Suppressor macrophage treated with lipopolysaccharide for 4 hours (primary cell): Measurements from ENCODE around the gene SMG7.
"Not testable (repeated sequence)": the region's sequence is repeated elsewhere in the genome, so short reads cannot be mapped to it uniquely, and the experiment has no call there.

ENCODE experiments used
- DNase-seq: peaks from one replicate; pipeline ENCODE4 v3.0.0-alpha.2; 2020

Gene SMG7, protein sequence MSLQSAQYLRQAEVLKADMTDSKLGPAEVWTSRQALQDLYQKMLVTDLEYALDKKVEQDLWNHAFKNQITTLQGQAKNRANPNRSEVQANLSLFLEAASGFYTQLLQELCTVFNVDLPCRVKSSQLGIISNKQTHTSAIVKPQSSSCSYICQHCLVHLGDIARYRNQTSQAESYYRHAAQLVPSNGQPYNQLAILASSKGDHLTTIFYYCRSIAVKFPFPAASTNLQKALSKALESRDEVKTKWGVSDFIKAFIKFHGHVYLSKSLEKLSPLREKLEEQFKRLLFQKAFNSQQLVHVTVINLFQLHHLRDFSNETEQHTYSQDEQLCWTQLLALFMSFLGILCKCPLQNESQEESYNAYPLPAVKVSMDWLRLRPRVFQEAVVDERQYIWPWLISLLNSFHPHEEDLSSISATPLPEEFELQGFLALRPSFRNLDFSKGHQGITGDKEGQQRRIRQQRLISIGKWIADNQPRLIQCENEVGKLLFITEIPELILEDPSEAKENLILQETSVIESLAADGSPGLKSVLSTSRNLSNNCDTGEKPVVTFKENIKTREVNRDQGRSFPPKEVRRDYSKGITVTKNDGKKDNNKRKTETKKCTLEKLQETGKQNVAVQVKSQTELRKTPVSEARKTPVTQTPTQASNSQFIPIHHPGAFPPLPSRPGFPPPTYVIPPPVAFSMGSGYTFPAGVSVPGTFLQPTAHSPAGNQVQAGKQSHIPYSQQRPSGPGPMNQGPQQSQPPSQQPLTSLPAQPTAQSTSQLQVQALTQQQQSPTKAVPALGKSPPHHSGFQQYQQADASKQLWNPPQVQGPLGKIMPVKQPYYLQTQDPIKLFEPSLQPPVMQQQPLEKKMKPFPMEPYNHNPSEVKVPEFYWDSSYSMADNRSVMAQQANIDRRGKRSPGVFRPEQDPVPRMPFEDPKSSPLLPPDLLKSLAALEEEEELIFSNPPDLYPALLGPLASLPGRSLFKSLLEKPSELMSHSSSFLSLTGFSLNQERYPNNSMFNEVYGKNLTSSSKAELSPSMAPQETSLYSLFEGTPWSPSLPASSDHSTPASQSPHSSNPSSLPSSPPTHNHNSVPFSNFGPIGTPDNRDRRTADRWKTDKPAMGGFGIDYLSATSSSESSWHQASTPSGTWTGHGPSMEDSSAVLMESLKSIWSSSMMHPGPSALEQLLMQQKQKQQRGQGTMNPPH

DNA sequence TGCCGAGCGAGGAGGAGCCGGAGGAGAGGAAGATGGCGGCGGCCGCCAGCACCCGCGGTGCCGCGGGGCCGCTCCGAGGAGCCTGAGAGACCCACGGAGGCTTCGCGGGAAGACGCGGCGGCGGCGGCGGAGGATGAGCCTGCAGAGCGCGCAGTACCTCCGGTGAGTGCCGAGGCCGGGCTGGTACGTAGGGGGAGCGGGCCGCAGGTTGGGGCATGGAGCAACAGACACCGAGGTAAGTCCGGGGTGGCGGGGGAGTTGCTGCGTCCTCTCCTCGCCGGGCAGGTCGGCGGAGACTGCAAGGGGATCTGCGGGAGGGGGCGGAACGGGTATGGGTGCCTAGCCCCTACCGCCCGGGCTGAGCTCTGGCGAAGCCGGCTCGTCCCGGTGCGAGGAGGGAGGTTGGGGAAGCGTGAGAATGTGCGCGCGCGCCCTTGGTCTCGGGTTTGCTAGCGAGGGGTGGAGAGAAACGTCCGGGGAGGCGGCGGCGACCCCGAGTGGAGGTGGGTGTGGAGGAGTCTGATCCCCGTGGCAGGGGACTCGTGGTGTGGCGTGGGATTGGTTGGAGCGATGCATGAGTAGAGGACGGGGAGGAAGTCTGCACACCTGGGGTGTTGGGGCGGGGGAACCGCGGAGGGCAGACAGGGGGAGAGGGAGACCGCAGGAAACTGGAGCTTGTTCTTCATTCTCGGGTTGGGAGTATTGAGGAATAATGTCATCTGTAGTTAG lies at the start of gene SMG7:
SMG7 (plus strand) TSS at position 12 of the 729 bp plus-strand sequence; CDS start at position 134, 122 bp downstream.
- peak; percentile 48 for DNase-seq

DNA sequence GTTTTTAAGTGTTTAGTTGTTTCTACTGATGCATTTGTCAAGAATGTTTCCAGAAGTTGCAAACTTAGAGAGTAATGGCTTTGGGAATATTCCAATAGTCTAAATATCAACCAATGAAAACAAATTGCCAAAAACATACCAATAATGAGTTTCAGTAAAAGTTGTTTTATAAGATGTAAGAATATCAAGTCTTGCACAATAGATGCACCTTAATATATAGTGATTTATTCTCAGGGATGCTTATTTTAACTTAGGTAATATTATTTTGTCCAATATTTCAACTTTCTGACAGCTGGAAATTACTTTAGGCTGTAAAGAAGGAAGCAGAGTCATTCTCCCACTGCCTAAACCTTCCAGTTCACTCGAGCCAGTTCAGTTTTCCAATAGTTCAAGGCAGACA lies 48.8 kb upstream of the SMG7 start:
- no peak for DNase-seq

DNA sequence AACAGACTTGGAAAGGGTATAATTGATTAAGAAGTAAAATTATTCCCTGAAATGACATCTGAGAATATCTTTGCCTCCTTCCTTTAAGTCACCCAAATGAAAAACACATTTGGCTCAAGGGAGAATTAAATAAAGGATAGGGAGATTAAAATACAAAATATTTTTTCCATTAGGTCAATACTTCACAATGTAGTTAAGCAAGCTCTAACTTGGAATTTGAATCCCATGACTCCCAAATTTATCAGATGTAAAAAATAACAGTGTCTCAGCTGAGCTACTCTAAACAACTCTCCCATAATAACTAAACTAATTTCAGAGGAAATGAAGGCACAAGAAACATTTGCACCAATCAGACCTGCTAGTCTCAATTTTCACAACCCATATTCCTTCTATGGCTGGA lies 47.6 kb upstream of the SMG7 start:
- no peak for DNase-seq

DNA sequence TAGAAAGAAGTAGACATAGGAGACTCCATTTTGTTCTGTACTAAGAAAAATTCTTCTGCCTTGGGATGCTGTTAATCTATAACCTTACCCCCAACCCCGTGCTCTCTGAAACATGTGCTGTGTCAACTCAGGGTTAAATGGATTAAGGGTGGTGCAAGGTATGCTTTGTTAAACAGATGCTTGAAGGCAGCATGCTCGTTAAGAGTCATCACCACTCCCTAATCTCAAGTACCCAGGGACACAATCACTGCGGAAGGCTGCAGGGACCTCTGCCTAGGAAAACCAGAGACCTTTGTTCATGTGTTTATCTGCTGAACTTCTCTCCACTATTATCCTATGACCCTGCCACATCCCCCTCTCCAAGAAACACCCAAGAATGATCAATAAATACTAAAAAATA lies 44.7 kb upstream of the SMG7 start:
- DNase-seq, result not testable (repeated sequence)

DNA sequence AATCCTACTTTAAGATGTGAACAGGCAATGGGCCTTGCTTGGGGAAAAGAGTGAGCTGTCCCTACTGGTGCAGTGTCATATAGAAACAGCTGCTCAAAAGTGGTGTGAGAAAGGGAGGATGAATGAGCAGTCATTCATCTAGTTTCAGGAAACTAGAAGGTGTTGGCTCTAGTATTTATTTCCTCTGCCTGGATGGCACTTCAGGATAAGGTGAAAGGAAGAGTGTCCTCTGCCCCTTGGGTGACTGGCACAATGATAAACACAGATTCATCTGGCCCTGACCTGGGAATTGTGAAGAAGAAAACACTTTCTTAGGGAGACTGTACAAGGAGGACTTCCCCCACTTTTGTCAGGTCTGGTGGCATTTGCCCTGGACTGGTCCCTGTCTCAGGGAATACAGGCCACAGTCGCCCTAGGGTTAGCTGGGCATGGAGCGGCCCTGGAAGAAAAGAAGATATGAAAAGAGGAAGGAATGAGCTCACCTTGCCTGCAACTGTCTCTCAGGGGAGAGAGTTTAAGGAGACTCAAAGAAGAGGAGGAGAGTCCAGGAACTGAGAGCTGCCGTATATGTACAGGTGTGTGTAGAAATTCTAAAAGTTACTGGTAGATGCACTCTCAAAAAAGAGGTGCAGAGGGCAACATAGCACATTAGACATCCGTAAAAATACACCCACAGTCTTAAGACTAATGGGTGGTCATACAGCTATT lies 40.3 kb upstream of the SMG7 start:
- no peak for DNase-seq

DNA sequence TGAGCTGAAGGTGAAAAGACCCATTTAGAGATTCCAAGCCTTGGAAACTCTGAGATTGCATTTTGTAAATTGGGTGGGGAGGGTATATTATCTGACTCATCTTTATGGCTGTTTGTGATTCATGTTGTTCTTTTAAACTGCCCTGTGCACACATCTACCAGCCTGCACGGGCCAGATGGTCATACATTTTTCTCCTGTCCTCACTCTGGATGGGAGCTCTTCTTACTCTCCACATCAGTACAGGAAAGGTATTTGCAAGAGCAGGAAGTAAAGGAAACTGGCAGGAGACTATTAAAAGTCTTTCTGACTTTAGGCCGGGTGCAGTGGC lies 39.8 kb upstream of the SMG7 start:
- no peak for DNase-seq

DNA sequence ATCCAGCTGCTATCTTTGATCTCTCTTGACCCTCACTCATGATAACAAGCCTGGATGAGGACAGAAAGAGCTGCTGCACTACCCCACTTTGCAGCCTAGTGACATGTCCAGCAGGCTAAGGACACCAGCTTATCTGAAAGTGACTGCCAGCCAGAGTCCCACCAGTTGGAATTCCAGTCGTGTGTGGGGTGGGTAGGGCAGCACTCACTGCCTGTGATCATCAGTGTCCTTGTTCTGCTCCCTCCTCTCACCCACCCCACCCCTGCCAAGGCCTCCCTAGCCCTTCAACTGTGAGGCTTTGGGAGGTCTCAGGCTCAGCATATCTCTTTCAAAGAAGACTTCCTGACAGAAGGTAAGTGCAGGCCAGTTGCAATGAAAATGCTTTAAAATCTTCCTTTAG lies 38.6 kb upstream of the SMG7 start:
- DNase-seq, result no peak

DNA sequence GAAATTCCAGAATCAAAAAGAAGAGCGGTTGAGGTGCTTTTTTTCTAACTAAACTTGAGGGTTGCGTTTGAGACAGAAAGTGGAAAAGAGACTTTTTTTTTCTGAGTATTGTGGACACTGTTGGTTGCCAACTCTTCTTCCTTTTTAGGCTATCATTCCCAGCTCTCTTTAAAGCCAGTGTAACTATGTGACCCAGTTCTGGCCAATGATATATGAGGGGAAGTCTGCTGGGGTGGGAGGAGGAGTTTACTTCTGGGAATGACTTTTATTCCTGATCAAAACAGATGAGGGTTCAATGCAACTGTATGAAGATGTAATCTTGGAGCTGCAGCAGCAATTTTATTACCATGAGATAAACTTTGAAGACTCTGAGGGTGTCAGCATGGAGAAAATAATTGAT lies 36.8 kb upstream of the SMG7 start:
- no peak for DNase-seq

DNA sequence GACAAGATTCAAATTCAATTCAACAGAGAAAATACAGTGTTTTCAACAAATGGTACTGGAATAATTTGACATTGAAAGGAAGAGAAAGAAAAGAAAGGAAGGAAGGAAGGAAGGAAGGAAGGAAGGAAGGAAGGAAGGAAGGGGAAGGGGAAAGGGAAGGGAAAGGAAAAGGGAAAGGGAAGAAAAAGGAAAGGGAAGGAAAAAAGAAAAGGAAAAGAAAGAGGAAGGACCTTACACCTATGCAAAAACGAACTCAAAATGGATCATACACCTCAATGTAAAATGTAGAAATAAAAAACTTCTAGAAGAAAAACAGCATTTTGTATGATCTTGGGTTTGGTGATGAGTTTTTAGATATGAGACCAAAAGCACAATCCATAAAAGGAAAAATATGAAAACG lies 34.2 kb upstream of the SMG7 start:
- DNase-seq, result no peak

DNA sequence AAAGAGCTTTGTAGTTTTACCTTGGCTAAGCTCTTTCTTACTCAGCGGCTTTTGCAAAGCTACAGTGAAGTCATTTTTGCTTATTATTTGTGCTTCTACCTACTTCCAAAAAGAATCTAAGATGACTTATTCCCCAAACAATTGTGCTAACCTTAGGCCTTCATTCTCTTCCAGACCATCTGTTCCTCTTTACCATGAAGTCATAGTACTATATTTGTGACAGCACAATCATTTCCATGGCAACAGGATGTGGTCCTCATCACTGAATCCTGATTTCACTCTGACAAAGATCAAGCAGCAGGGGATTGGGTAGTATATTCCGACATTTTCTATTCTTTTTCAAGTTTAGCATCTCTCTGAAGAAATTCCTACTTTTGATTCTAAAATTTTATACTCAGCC lies 29.3 kb upstream of the SMG7 start:
- no peak for DNase-seq

DNA sequence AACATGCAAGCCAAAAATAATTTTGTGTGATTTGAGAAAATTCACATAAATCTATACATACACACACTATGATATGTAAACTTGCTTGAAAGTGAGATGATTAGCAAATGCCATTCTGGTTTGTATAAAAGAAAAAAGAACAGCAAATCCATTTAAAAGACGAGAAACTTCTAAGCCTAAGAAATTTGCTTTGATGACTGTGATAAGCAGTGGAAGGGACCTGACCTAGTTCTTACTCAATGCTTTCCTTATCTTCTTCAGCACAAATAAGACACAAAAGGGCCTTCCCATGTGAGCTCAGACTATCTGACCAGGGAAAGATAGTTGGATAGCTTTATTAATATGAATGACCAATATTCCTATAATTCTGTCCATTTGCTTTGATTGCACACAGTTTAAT lies 28.8 kb upstream of the SMG7 start:
- DNase-seq, result no peak

DNA sequence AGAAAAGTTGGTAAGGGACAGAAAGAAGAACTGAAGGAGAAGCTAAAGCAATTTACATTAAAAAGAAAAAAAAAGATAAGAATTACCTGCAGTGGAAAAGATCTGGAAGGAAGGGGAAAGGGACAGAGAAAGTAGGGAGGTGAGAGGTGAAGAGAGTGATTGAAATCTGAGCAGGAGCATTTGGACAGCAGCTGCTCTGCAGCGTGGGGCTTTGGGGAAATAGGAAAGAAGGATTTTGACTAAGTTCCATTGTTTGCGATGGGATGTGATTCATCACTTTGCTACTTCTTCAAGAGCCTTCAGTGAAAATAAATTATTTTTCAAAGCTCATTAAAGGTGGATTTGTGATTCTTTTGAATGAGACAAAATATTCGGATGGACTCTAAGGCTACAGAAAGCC lies 28.1 kb upstream of the SMG7 start:
- no peak for DNase-seq

DNA sequence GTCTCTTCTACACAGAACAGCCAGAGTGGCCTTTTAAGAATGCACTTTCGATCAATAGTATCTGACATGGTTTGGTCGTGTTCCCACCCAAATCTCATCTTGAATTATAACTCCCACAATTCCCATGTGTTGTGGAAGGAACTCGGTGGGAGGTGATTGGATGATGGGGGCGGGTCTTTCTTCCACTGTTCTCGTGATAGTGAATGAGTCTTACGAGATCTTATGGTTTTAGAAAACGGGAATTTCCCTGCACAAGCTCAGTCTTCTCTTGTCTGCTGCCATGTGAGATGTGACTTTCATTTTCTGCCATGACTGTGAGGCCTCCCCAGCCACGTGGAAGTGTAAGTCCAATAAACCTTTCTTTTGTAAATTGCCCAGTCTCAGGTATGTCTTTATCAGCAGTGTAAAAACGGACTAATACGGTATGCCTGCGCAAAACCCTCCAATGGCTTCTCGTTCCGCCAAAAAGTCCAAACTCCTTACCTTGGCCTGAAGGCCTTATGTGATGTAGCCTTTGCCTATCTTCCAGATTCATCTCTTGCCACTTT lies 23.0 kb upstream of the SMG7 start:
- DNase-seq, result no peak

DNA sequence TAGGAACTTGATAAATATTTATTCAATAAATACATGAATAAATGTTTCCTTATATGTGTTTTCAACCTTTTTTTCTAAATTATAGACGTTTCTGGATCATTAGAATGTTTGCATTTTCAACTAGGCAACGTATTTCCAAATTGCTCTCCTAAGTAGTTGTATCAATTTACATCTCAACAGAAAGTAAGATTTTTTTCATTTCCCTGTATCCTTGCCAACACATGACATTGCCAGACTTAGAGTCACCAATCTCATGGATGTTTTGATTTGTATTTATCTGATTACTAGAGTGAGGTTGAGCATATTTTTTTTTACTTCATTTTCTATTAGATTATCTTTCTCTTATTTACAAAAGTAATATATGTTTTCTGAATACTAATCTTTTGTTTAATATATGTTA lies 22.2 kb upstream of the SMG7 start:
- DNase-seq, result no peak

DNA sequence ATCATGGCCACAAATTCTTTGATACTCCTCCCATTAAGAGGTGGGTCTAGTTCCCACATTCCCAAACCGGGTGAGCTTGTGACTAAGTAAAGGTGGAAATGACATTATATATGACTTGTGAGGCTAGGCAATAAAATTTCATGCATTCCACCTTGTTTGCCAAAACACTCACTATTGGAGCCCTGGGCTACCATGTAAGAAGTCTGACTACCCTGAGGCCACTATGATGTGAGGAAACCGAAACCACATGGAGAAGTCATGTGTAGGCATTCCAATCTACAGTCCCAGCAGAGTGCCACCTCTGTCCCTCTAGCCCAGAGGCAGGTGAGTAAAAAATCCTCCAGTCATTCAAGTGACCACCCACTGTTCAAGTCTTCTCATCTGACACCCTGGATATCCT lies 17.9 kb upstream of the SMG7 start:
- no peak for DNase-seq

DNA sequence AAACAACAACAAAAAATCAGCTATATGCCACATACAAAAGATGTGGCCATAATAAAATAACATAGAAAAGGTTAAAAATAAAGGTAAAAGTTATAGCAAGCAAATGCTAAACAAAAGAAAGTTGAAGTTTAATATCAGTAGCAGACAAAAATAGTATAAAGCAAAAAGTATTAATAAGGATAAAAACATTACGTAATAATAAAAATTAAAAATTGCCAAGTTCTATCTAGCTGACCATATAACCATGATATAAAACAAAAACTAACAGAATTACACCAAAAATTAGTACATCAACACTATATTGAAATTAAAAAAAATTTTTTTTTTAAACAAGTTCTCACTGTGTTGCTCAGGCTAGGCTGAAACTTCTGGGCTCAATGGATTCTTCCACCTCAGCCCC lies 15.5 kb upstream of the SMG7 start:
- DNase-seq, result no peak

DNA sequence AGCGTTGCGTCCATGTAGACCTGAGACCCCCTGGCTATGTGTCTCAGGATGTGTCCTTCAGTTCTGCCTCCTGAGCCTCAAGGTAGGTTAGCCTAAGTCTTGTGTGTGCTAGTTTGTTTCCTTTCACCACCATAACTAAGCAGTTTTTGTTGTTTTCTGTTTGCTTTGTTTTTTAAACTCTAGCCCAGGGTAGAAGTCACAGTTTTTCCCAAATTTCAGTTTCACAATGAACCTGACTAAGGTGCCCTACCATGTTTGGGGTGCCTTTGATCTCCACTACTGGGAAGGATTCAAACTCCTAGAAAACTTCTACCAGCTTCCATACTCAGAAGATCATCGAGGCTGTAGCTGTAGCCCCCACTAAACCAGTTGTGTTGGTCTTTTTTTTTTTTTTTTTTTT lies 14.8 kb upstream of the SMG7 start:
- DNase-seq, result no peak

DNA sequence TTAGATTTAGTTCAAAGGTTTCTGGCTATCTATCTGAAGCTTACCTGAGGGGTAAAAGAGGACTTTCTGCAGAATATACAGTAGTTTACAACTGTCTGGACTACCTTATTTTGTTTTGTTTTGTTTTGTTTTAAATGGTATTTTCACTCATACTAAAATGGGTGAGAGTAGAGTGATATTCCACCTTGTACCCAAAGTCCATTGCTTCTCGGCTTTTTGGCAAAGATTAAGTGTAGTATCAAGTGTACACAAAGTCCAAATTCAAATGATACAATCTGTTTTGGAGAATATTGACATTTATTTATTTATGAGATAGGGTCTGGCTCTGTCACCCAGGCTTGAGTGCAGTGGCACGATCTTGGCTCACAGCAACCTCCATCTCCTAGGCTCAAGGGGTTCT lies 11.7 kb upstream of the SMG7 start:
- DNase-seq, result no peak

DNA sequence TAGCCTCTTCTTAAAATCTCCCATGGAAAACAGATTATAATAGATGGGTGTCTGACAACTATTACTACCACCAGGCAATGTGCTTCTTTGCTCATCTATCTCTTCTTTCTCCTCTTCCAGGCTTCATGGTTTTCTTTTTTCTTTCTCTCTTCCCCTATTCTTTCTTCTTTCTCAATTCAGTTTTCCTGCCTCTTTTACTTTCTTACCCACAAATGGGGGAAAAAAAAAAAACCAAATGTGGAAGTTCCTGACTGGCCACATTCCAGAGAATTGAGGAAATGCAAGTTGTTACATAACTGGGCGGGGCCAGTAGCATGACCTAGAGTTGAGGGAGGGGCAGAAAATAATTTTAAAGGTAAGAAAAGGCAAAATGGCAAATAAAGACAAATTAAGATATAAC lies 10.9 kb upstream of the SMG7 start:
- DNase-seq, result peak; percentile 89

DNA sequence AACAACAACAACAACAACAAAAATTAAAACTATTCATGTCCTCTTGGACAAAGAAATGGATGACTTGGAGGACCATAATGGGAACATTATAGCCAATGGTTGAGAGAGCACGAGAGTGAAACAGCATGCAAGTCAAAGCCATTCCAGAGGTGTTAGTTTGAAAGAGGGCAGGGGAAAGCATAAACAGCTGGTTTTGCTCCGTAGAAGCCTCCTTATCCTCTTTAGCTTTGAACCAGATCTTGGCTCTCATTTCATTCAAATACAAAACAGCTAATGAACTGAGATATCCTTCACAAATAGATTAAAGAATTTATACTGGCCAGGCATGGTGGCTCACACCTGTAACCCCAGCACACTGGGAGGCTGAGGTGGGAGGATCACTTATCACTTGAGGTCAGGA lies 8.7 kb upstream of the SMG7 start:
- DNase-seq, result no peak

DNA sequence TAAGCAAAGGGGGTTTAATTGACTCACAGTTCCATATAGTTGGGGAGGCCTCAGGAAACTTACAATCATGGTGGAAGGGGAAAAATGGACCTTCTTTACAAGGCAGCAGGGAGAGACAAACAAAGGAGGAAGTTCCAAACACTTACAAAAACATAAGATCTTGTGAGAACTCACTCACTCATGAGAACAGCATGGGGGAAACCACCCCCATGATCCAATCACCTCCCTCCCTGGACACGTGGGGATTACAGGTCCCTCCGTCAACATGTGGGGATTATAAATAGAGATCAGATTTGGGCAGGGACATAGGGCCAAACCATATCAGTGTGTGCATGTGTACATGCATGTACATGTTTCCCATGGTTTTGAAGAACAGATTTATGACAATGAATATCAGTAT lies 5.5 kb upstream of the SMG7 start:
- peak; percentile 59 for DNase-seq

DNA sequence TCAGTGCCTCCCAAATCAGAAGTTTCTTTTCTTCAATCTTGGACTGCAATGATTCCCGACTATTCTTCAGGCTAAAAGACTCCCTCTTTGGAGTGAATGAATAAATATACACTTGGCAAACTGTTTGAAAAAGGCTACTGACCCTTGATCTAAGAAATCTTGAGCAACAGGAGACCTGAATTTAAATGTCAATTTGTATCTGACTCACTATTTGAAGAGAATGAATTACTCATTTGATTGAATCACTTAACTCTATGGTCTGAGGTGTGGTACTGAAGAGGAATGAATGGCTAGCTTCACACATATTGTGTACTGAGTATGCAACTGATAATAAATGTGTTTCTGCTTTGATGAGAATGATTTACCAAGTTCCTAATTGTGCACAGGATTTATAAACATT lies 4.6 kb upstream of the SMG7 start:
- DNase-seq, result no peak
